ENCODE data around the gene ARHGAP25.

The ARHGAP25 gene

GRCh38 chr2:68743531-68743930, 8.9 kb downstream of the ARHGAP25 start:
- DNase-seq: no peak

GRCh38 chr2:68744366-68744912, 9.8 kb downstream of the ARHGAP25 start:
- DNase-seq: no peak

- no peak for DNase-seq
Observed at GRCh38 chr2:68745006-68745405, 10.4 kb downstream of the ARHGAP25 start.

GRCh38 chr2:68746408-68746807, 11.8 kb downstream of the ARHGAP25 start:
- no peak for DNase-seq

GRCh38 chr2:68747413-68747812, 12.8 kb downstream of the ARHGAP25 start:
- DNase-seq: no peak

- no peak for DNase-seq
Observed at GRCh38 chr2:68747900-68748299, 13.3 kb downstream of the ARHGAP25 start.

- DNase-seq: no peak
Observed at GRCh38 chr2:68748568-68748967, 14.0 kb downstream of the ARHGAP25 start.

- DNase-seq: no peak
Observed at GRCh38 chr2:68749345-68749744, 14.7 kb downstream of the ARHGAP25 start.

GRCh38 chr2:68750592-68751396, 16.2 kb downstream of the ARHGAP25 start:
- DNase-seq: no peak

- peak; percentile 83 for DNase-seq
Observed at GRCh38 chr2:68751397-68752339, 17.1 kb downstream of the ARHGAP25 start.

- no peak for DNase-seq
Observed at GRCh38 chr2:68753318-68753717, 18.7 kb downstream of the ARHGAP25 start.

- DNase-seq: no peak
Observed at GRCh38 chr2:68755071-68755470, 20.5 kb downstream of the ARHGAP25 start.

GRCh38 chr2:68756178-68756577, 21.6 kb downstream of the ARHGAP25 start:
- no peak for DNase-seq

- no peak for DNase-seq
Observed at GRCh38 chr2:68757081-68757480, 22.5 kb downstream of the ARHGAP25 start.

GRCh38 chr2:68762100-68762499, 27.5 kb downstream of the ARHGAP25 start:
- no peak for DNase-seq

GRCh38 chr2:68762665-68763064, 28.1 kb downstream of the ARHGAP25 start:
- no peak for DNase-seq

- no peak for DNase-seq
Observed at GRCh38 chr2:68764041-68764805, 29.6 kb downstream of the ARHGAP25 start.

- DNase-seq: no peak
Observed at GRCh38 chr2:68764806-68765311, 30.2 kb downstream of the ARHGAP25 start.

- no peak for DNase-seq
Observed at GRCh38 chr2:68765739-68766375, 31.2 kb downstream of the ARHGAP25 start.

- DNase-seq: no peak
Observed at GRCh38 chr2:68766376-68766845, 31.8 kb downstream of the ARHGAP25 start.

GRCh38 chr2:68767031-68767961, 32.7 kb downstream of the ARHGAP25 start:
- DNase-seq: no peak

Data from retina (tissue), 1 donor.